ENCODE results near the gene PSKH1. TPM values are rescaled to one million over a fixed set of nuclear protein-coding genes. Genes with fewer than 3 reads are reported as not detected.

Gene PSKH1
- total and polyA plus RNA-seq, 4 donors, result 11.8 to 32.9 (median 21.2) TPM

DNA sequence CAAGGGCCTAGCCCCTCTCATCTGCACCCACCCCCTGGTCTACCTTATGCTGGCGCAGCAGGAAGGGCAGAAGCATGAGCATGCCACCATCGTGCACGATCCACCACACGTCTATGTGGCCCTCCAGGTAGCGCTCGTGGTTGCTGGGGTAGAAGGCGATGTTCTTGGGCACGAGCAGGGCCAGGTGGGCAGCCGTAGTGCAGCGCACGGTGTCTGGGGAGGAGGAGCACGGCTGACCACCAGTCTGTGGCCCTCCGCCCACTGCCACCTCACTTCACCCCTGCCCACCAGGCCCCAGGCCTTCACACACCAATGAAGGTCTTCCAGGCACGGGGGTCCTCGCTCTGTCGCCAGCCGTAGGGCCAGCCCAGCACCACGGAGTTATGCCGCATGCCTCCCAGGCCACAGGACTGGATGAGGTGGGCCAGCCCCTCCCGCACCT is 53.1 kb downstream of the PSKH1 start:
- TF ChIP-seq, protein P1, sequence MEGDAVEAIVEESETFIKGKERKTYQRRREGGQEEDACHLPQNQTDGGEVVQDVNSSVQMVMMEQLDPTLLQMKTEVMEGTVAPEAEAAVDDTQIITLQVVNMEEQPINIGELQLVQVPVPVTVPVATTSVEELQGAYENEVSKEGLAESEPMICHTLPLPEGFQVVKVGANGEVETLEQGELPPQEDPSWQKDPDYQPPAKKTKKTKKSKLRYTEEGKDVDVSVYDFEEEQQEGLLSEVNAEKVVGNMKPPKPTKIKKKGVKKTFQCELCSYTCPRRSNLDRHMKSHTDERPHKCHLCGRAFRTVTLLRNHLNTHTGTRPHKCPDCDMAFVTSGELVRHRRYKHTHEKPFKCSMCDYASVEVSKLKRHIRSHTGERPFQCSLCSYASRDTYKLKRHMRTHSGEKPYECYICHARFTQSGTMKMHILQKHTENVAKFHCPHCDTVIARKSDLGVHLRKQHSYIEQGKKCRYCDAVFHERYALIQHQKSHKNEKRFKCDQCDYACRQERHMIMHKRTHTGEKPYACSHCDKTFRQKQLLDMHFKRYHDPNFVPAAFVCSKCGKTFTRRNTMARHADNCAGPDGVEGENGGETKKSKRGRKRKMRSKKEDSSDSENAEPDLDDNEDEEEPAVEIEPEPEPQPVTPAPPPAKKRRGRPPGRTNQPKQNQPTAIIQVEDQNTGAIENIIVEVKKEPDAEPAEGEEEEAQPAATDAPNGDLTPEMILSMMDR (IDR thresholded peaks at IDR 0.05; ENCODE audit: control extremely low read depth, extremely low read depth), result no peak
- Histone ChIP-seq H3K36me3 (ENCODE audit: control insufficient read depth in 4 of 4, insufficient read depth in 4 of 4, low read length in 4 of 4) (peaks cover 24 to 93% (median 48%) of the 10 kb centered on the region in 4 donors), H3K4me1 (ENCODE audit: control insufficient read depth in 5 of 5, insufficient read depth in 5 of 5, low read length in 5 of 5) (peaks cover 0 to 10% (median 0%) of the 10 kb centered on the region in 5 donors), H3K4me3 (no peak overlapping the region), H3K27ac (ENCODE audit: low read depth in 1 of 2, low read length in 1 of 2) (no peak overlapping the region), H3K9me3 (ENCODE audit: control insufficient read depth in 4 of 4, insufficient read depth in 3 of 4, low read length in 3 of 4) (no peaks in the 10 kb centered on the region), H3K9ac (ENCODE audit: insufficient read depth in 1 of 2, low read length in 2 of 2) (no peak overlapping the region), H3K27me3 (ENCODE audit: control insufficient read depth in 3 of 3, insufficient read depth in 3 of 3, low read length in 2 of 3) (no peaks in the 10 kb centered on the region)
- ATAC-seq (ENCODE audit: insufficient read depth, low FRiP score), result no peak
- no peak for DNase-seq
- WGBS, 2 donors, result 97% methylated on average over 20 of the region's 20 CpGs

DNA sequence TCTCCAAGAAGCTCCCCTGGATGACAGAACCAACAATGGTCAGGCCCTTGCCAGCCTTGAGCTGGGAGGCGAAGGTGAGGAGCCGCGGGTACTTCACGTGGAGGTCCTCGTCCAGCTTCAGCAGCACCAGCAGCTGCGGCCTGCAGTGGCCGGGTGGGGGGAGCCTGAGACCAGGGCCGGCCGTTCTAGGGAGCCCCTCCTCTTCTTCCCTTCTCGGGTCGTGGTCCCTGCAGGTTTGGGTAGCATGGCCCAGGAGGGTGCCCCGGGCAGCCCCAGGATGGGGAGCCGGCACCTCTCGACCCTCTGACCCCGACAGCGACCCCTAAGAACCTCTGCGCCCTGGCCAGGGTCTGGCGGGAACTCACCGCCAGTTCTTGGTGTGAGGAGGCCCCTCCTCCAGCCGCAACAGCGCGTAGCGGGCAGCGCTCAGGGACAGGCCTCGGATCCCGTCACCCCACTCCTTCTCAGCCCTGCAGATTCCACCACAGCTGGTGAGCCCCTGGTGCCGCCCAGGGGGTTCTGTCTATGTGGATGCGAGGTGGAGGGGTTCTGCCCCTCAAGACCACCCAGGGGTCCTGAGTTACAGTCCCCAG is 54.0 kb downstream of the PSKH1 start:
- H3K36me3 ChIP-seq (ENCODE audit: control insufficient read depth in 4 of 4, insufficient read depth in 4 of 4, low read length in 4 of 4), result peaks cover 26 to 94% (median 53%) of the 10 kb centered on the region in 4 donors
- H3K4me1 ChIP-seq (ENCODE audit: control insufficient read depth in 5 of 5, insufficient read depth in 5 of 5, low read length in 5 of 5), result peaks cover 0 to 19% (median 0%) of the 10 kb centered on the region in 5 donors
- H3K9ac ChIP-seq (ENCODE audit: insufficient read depth in 1 of 2, low read length in 2 of 2), result no peak overlapping the region
- WGBS, 2 donors, result 94 to 95% methylated on average over 24 to 28 of the region's 28 CpGs
- H3K4me3 ChIP-seq, result no peak overlapping the region
- no peaks in the 10 kb centered on the region for H3K27me3 ChIP-seq (ENCODE audit: control insufficient read depth in 3 of 3, insufficient read depth in 3 of 3, low read length in 2 of 3)
- ATAC-seq (ENCODE audit: insufficient read depth, low FRiP score), result no peak
- TF ChIP-seq, protein P1 (IDR thresholded peaks at IDR 0.05; ENCODE audit: control extremely low read depth, extremely low read depth), result no peak
- no peaks in the 10 kb centered on the region for H3K9me3 ChIP-seq (ENCODE audit: control insufficient read depth in 4 of 4, insufficient read depth in 3 of 4, low read length in 3 of 4)
- H3K27ac ChIP-seq (ENCODE audit: low read depth in 1 of 2, low read length in 1 of 2), result no peak overlapping the region
- DNase-seq, result no peak

DNA sequence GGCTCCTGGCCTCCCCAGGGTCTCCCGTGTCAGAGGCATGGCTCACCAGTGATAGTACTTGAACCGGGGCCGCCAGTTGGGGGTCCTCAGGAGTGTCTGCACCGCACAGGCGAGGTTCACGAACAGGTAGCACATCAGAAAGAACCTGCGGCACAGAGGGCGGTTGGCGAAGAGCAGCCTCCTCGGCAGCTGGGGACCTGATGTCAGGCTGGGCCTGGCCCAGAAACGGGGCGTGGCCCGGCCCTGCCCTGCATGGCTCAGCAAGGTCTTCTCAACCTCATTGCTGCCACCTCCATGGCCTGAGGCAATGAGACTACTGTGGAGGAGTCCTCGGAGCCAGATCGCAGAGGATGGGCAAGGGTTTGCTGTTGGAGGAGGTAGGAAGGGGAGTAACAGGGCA is 55.0 kb downstream of the PSKH1 start:
- Histone ChIP-seq H3K4me3 (no peak overlapping the region), H3K27ac (ENCODE audit: low read depth in 1 of 2, low read length in 1 of 2) (peak overlapping the region in 1 of 2 donors; percentile 18), H3K9me3 (ENCODE audit: control insufficient read depth in 4 of 4, insufficient read depth in 3 of 4, low read length in 3 of 4) (no peaks in the 10 kb centered on the region), H3K9ac (ENCODE audit: insufficient read depth in 1 of 2, low read length in 2 of 2) (no peak overlapping the region), H3K27me3 (ENCODE audit: control insufficient read depth in 3 of 3, insufficient read depth in 3 of 3, low read length in 2 of 3) (no peaks in the 10 kb centered on the region), H3K36me3 (ENCODE audit: control insufficient read depth in 4 of 4, insufficient read depth in 4 of 4, low read length in 4 of 4) (peaks cover 26 to 87% (median 48%) of the 10 kb centered on the region in 4 donors), H3K4me1 (ENCODE audit: control insufficient read depth in 5 of 5, insufficient read depth in 5 of 5, low read length in 5 of 5) (peaks cover 0 to 19% (median 0%) of the 10 kb centered on the region in 5 donors)
- no peak for DNase-seq
- TF ChIP-seq, protein P1 (IDR thresholded peaks at IDR 0.05; ENCODE audit: control extremely low read depth, extremely low read depth), result no peak
- 94 to 95% methylated on average over 15 of the region's 15 CpGs for WGBS, 2 donors
- ATAC-seq (ENCODE audit: insufficient read depth, low FRiP score), result no peak

Measured in lung (tissue), 12 donors.